SU-DHL-6 (cell line): ENCODE results near the gene SH3PXD2B.

Experiments
- H2AFZ ChIP-seq: fragments of 200-600 bp; sonication (generic); 2 replicates; pipeline ENCODE4 v1.6.1; 2014; ENCODE audit warnings: low read depth, mild to moderate bottlenecking, moderate library complexity, mixed read lengths, antibody characterized with exemption, low read length; ENCODE audit not compliant: severe bottlenecking
- H3F3A ChIP-seq: fragments of 200-600 bp; shearing (Covaris generic); 2 replicates; pipeline ENCODE4 v1.6.0; 2016; ENCODE audit warnings: antibody characterized with exemption, mild to moderate bottlenecking; ENCODE audit not compliant: insufficient read depth
- H3K27ac ChIP-seq: fragments of 200-600 bp; sonication (generic); 2 replicates; pipeline ENCODE4 v1.5.1; 2016; ENCODE audit warnings: low read depth, mild to moderate bottlenecking, low read length, moderate library complexity, mixed read lengths
- H3K27me3 ChIP-seq: fragments of 200-600 bp; sonication (generic), shearing (Covaris generic); 2 replicates; pipeline ENCODE4 v1.6.0; 2014; ENCODE audit warnings: mild to moderate bottlenecking, low read length
- H3K36me3 ChIP-seq: fragments of 200-600 bp; sonication (generic); 2 replicates; pipeline ENCODE4 v1.6.1; 2014; ENCODE audit warnings: mild to moderate bottlenecking, low read length, mixed read lengths
- H3K4me2 ChIP-seq: fragments of 300-600, 200-600 bp; shearing (Covaris generic), sonication (generic); 2 replicates; pipeline ENCODE4 v1.6.0; 2014; ENCODE audit warnings: low read length, low read depth, mild to moderate bottlenecking; ENCODE audit not compliant: poor library complexity, severe bottlenecking
- H3K4me3 ChIP-seq: fragments of 200-600 bp; sonication (generic); 2 replicates; pipeline ENCODE4 v1.5.1; 2014; ENCODE audit warnings: antibody characterized with exemption, low read length, mild to moderate bottlenecking, mixed read lengths; ENCODE audit not compliant: insufficient read depth, poor library complexity, severe bottlenecking
- H3K79me2 ChIP-seq: fragments of 200-600 bp; sonication (generic); 2 replicates; pipeline ENCODE4 v1.6.1; 2014; ENCODE audit warnings: mild to moderate bottlenecking, low read length, moderate library complexity; ENCODE audit not compliant: insufficient read depth
- H3K9ac ChIP-seq: fragments of 200-600 bp; sonication (generic); 2 replicates; pipeline ENCODE4 v1.7.0; 2014; ENCODE audit warnings: mild to moderate bottlenecking, low read length
- H3K9me2 ChIP-seq: fragments of 200-600 bp; sonication (generic); replicated peaks from 2 replicates; pipeline ENCODE4 v1.6.1; 2014; ENCODE audit warnings: low read length; ENCODE audit not compliant: insufficient read depth
- H3K9me3 ChIP-seq: fragments of 200-600 bp; sonication (generic); 2 replicates; pipeline ENCODE4 v1.6.1; 2014; ENCODE audit warnings: low read length, mixed read lengths; ENCODE audit not compliant: insufficient read depth
- H4K20me1 ChIP-seq: fragments of 200-600 bp; sonication (generic); 2 replicates; pipeline ENCODE4 v1.6.1; 2014; ENCODE audit warnings: low read depth, mild to moderate bottlenecking, antibody characterized with exemption, low read length, moderate library complexity, mixed read lengths
- EZH2phosphoT487 ChIP-seq: fragments of 200-600 bp; sonication (generic), shearing (Covaris generic); conservative IDR thresholded peaks from 2 replicates; pipeline ENCODE4 v1.6.1; 2018; ENCODE audit warnings: mild to moderate bottlenecking, antibody characterized with exemption, low read length, moderate library complexity, mixed read lengths
- TF ChIP-seq, protein P1 (sequence below): fragments of 200-600 bp; sonication (generic); IDR thresholded peaks from one replicate; pipeline ENCODE4 v1.5.1; 2017; ENCODE audit warnings: antibody characterized with exemption, mild to moderate bottlenecking, low read length, moderate library complexity; ENCODE audit not compliant: insufficient read depth, poor library complexity, severe bottlenecking

Gene SH3PXD2B

DNA sequence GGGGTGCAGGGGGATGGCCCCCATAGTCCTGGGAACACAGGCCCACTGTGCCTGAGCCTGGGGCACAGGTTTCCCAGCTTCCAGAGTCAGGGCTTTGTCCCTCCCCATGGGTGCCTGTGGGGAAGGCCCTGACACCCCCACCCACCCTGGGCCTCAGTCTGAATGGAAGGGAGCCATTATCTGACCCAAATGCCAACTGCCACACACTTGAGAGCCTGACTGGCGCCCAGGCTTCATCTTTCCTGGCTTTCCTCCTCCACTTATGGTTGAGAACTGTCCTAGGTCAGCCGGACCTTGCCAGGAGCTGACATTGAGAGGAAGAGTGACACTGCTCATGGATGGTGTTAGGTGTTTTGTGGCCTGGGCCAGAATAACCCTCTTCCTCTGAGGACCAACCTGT is 24.0 kb downstream of the SH3PXD2B start:
- Histone ChIP-seq H4K20me1 (no peaks in the 10 kb centered on the region), H3K4me2 (no peak overlapping the region), H3K9ac (no peak overlapping the region), H3K36me3 (no peaks in the 10 kb centered on the region), H2AFZ (no peak overlapping the region), H3K27me3 (no peaks in the 10 kb centered on the region), H3K9me3 (no peaks in the 10 kb centered on the region), H3K27ac (no peak overlapping the region), H3F3A (no peaks in the 10 kb centered on the region), H3K9me2 (no peaks in the 10 kb centered on the region), H3K4me3 (no peak overlapping the region), H3K79me2 (no peaks in the 10 kb centered on the region)
- TF ChIP-seq, protein P1, sequence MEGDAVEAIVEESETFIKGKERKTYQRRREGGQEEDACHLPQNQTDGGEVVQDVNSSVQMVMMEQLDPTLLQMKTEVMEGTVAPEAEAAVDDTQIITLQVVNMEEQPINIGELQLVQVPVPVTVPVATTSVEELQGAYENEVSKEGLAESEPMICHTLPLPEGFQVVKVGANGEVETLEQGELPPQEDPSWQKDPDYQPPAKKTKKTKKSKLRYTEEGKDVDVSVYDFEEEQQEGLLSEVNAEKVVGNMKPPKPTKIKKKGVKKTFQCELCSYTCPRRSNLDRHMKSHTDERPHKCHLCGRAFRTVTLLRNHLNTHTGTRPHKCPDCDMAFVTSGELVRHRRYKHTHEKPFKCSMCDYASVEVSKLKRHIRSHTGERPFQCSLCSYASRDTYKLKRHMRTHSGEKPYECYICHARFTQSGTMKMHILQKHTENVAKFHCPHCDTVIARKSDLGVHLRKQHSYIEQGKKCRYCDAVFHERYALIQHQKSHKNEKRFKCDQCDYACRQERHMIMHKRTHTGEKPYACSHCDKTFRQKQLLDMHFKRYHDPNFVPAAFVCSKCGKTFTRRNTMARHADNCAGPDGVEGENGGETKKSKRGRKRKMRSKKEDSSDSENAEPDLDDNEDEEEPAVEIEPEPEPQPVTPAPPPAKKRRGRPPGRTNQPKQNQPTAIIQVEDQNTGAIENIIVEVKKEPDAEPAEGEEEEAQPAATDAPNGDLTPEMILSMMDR: no peak
- no peak for TF ChIP-seq EZH2phosphoT487

DNA sequence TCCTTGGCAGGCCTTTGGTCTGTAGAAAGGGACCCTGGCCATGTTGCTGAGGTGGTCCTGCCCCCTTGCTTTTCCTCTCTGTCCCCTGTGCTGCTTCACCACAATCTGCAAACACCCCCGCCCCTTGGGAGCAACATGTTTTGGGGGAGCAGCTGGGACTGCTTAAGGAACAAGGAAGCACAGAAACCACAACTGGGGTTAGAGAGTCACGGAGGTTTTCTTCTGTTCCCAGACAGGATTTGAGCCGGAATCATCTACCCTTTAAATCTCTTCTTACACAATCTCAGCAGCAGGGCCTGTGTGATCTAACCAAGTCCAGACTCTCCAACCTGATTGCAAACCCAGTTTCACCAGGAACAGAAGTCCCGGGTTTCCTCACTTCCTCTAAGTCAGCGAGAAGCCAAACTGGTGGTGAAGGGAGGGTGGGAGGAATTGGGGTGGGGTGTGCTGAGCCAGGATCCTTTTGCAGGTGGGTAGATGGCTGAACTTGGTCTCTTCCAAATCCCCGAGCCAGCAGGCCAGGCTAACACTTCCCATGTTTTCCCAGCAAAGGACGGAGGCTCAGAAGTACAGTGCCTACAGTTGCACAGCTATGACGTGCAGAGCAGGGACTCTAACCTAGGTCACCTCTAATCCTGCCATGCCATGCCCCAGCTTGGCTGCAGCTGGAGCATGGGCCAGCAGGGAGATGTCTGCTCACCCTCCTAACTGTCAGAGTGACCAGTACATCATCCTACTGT is 25.0 kb downstream of the SH3PXD2B start:
- TF ChIP-seq, protein P1: no peak
- no peak for TF ChIP-seq EZH2phosphoT487
- Histone ChIP-seq H4K20me1 (no peaks in the 10 kb centered on the region), H3K9me3 (no peaks in the 10 kb centered on the region), H3K9me2 (no peaks in the 10 kb centered on the region), H3K27me3 (0 out of 2 replicates have a peak, but pooled peaks cover 4% of the 10 kb centered on the region), H3K4me2 (no peak overlapping the region), H2AFZ (no peak overlapping the region), H3K79me2 (no peaks in the 10 kb centered on the region), H3K4me3 (no peak overlapping the region), H3K9ac (no peak overlapping the region), H3K27ac (no peak overlapping the region), H3K36me3 (no peaks in the 10 kb centered on the region), H3F3A (no peaks in the 10 kb centered on the region)

DNA sequence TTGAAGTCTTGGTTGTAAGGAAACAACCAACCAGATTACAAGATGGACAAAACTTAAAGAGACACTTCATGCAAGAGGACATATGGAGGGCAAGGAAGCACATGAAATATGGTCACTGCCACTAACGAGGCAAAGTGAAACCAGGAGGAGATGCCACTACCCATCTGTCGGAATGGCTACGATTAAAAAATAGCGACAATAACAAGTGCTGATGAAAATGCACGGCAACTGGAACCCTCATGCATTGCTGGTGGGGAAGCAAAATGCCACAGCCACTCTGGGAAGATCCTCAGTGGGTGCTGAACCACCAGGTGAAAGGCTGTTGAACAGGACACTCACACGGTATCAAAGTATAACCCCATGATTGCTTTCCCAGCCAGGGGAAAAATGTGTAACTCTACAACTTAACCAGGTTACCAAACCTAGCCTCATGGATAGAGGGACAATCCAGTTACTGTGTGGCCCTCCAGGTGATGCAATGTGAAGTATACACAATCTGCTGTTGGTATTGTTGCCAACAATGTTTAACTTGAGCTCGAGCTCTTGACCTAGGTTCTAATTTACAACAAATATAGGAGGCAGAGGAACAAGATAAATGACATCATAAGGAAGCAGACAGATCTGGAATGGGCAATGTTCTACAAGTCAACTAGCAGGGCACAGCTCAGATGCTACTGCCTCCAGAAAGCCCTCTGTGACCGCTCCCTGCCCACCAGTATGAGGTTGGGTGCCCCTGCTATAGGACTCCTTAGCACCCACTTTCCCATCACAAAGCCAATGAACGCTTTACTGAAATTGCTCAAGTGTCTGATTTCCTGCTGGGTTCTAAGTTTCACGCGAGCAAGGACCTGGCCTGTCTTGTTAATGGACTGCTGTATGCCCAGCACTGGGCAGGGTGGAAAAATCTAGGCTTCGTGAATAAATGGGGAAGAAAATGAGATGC is 25.8 kb downstream of the SH3PXD2B start:
- Histone ChIP-seq H3K27ac (no peak overlapping the region), H3K27me3 (0 out of 2 replicates have a peak, but pooled peaks cover 4% of the 10 kb centered on the region), H3K4me3 (no peak overlapping the region), H4K20me1 (no peaks in the 10 kb centered on the region), H3K9me2 (no peaks in the 10 kb centered on the region), H3K9me3 (no peaks in the 10 kb centered on the region), H3K79me2 (no peaks in the 10 kb centered on the region), H3K36me3 (no peaks in the 10 kb centered on the region), H3F3A (no peaks in the 10 kb centered on the region), H2AFZ (no peak overlapping the region), H3K9ac (no peak overlapping the region), H3K4me2 (no peak overlapping the region)
- no peak for TF ChIP-seq EZH2phosphoT487
- TF ChIP-seq, protein P1: no peak
